Neuron (in vitro differentiated cells): ENCODE results near the gene MIOX.

Source experiments
- H2AFZ ChIP-seq: one replicate; pipeline ENCODE4 v1.6.1; 2013; ENCODE audit warnings: low read depth, mild to moderate bottlenecking, inconsistent platforms, low read length, moderate library complexity
- H3K27me3 ChIP-seq: one replicate; pipeline ENCODE4 v1.6.1; 2013; ENCODE audit warnings: low read length; ENCODE audit not compliant: insufficient read depth
- H3K36me3 ChIP-seq: one replicate; pipeline ENCODE4 v1.6.1; 2013; ENCODE audit warnings: low read length; ENCODE audit not compliant: insufficient read depth
- H3K4me1 ChIP-seq: one replicate; pipeline ENCODE4 v1.6.1; 2013; ENCODE audit warnings: low read length; ENCODE audit not compliant: insufficient read depth
- H3K4me3 ChIP-seq: 2 replicates; pipeline ENCODE4 v1.5.1; 2013; ENCODE audit warnings: mild to moderate bottlenecking, low read length, moderate library complexity
- H3K9me3 ChIP-seq: one replicate; pipeline ENCODE4 v1.6.1; 2013; ENCODE audit warnings: low read length

MIOX gene

GRCh38 chr22:50483977-50484853, 2.4 kb upstream of the MIOX start:
- H3K4me3 ChIP-seq: no peak overlapping the region
- no peaks in the 10 kb centered on the region for H3K4me1 ChIP-seq
- peaks cover 8% of the 10 kb centered on the region for H3K9me3 ChIP-seq
- H3K27me3 ChIP-seq: peaks cover 56% of the 10 kb centered on the region
- H3K36me3 ChIP-seq: no peaks in the 10 kb centered on the region
- no peak overlapping the region for H2AFZ ChIP-seq

DNA sequence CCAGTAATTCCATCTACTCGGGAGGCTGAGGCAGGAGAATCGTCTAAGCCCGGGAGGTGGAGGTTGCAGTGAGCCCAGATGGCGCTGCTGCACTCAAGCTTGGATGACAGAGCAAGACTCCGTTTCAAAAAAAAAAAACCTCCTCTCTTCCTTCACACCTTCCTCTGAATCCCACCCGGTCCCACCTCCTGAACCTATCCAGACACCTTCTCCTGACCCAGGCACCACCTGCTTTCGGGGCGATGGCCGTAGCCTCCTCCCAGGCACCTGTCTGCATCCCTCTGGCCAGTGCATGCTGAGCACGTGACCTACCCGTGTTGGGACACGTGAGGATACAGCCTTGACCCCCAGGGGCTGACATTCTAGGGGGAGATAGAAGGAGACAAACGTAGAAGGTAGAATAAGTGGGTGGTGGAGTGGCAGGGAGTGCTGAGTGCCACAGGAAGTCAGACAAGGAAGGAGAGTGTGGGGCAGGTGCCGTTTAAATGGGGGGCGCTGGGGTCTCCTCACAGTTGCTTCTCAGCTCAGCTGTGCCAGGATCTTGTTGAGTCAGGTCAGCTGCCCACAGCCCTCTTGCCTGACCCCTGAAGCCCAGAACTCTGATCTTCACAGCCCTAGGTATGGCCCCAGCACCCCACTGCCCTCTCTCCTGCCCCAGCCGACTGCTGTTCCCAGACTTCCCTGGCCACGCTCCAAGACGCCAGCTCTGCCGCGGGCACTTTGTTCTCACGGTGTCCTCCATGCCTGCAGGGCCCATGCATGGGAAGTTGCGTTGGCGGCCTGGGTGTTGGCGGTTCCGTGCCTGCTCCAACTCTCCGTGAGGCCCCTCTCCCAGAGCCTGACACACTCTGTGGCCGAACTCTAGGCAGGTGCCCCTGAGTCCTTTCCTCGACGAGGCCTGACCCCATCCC, 1.2 kb upstream of the MIOX start:
- H3K4me3 ChIP-seq: no peak overlapping the region
- peaks cover 47% of the 10 kb centered on the region for H3K27me3 ChIP-seq
- H2AFZ ChIP-seq: no peak overlapping the region
- H3K36me3 ChIP-seq: no peaks in the 10 kb centered on the region
- no peaks in the 10 kb centered on the region for H3K4me1 ChIP-seq
- no peaks in the 10 kb centered on the region for H3K9me3 ChIP-seq

- Histone ChIP-seq H2AFZ (no peak overlapping the region), H3K4me1 (no peaks in the 10 kb centered on the region), H3K9me3 (no peaks in the 10 kb centered on the region), H3K4me3 (no peak overlapping the region), H3K27me3 (peaks cover 30% of the 10 kb centered on the region), H3K36me3 (no peaks in the 10 kb centered on the region)
Observed at GRCh38 chr22:50487290-50488005, 789 bp downstream of the MIOX start.

DNA sequence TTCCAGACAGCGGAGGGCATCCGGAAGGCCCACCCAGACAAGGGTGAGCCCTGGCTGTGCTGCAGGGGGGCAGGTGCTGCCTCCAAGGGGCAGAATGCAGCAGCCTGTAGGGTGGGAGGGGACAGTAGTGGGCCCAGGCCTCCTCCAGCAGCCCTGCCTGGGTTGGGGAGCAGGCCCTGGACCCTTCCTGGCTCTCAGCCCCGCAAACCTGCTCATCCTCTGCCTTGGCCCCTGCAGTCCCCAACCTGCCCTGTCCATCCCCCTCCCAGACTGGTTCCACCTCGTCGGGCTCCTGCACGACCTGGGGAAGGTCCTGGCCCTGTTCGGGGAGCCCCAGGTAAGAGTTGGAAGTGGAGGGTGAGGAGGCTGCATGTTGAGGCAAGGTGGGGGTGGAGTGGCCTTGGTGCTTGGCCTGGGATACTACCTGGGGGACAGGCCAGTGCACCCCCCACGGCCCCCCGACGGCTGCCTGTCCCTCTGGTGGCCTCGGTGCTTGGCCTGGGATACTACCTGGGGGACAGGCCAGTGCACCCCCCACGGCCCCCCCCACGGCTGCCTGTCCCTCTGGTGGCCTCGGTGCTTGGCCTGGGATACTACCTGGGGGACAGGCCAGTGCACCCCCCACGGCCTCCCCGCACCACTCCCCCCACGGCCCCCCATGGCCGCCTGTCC, 1.5 kb downstream of the MIOX start:
- no peak overlapping the region for H3K4me3 ChIP-seq
- peaks cover 24% of the 10 kb centered on the region for H3K27me3 ChIP-seq
- no peaks in the 10 kb centered on the region for H3K9me3 ChIP-seq
- H3K36me3 ChIP-seq: no peaks in the 10 kb centered on the region
- no peaks in the 10 kb centered on the region for H3K4me1 ChIP-seq
- H2AFZ ChIP-seq: no peak overlapping the region

GRCh38 chr22:50488886-50489285, 2.2 kb downstream of the MIOX start:
- Histone ChIP-seq H3K27me3 (peaks cover 16% of the 10 kb centered on the region), H3K36me3 (no peaks in the 10 kb centered on the region)

GRCh38 chr22:50489363-50490243, 2.9 kb downstream of the MIOX start:
- Histone ChIP-seq H2AFZ (no peak overlapping the region), H3K9me3 (no peaks in the 10 kb centered on the region), H3K4me1 (no peaks in the 10 kb centered on the region), H3K4me3 (no peak overlapping the region), H3K27me3 (peaks cover 13% of the 10 kb centered on the region), H3K36me3 (no peaks in the 10 kb centered on the region)

More at GRCh38 chr22:50488886-50489285, 2.2 kb downstream of the MIOX start:
- no peaks in the 10 kb centered on the region for H3K9me3 ChIP-seq
- no peak overlapping the region for H3K4me3 ChIP-seq
- no peak overlapping the region for H2AFZ ChIP-seq
- no peaks in the 10 kb centered on the region for H3K4me1 ChIP-seq

- Histone ChIP-seq H3K9me3 (no peaks in the 10 kb centered on the region), H3K27me3 (peaks cover 11% of the 10 kb centered on the region), H3K36me3 (no peaks in the 10 kb centered on the region), H2AFZ (no peak overlapping the region), H3K4me3 (no peak overlapping the region), H3K4me1 (no peaks in the 10 kb centered on the region)
Observed at GRCh38 chr22:50490531-50491308, 4.1 kb downstream of the MIOX start.

DNA sequence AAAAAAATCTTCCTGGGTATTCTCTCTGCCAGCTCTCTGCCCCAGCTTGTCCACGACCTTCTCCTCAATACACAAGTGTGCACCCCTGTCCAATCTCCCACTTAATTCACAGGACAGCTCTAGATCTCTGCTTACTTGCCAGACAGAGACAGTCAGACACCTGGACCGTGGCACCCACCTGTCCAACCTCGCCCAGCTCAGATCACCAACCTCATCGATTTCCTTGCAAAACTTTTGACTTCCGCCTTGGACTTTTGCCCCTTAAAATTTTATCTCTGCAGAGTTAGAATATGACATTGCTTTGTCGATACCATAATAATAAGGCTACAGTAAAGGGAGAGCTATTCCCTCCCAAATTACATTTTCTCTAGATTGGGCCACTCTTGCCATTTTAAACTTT, 10.4 kb downstream of the MIOX start:
- no peaks in the 10 kb centered on the region for H3K27me3 ChIP-seq
- no peak overlapping the region for H3K4me3 ChIP-seq
- H3K36me3 ChIP-seq: no peaks in the 10 kb centered on the region
- H3K4me1 ChIP-seq: no peaks in the 10 kb centered on the region
- H3K9me3 ChIP-seq: no peaks in the 10 kb centered on the region
- no peak overlapping the region for H2AFZ ChIP-seq

- peaks cover 12% of the 10 kb centered on the region for H3K36me3 ChIP-seq
- H3K9me3 ChIP-seq: no peaks in the 10 kb centered on the region
- no peaks in the 10 kb centered on the region for H3K27me3 ChIP-seq
- no peaks in the 10 kb centered on the region for H3K4me1 ChIP-seq
- no peak overlapping the region for H3K4me3 ChIP-seq
- no peak overlapping the region for H2AFZ ChIP-seq
Observed at GRCh38 chr22:50498322-50498890, 11.7 kb downstream of the MIOX start.

DNA sequence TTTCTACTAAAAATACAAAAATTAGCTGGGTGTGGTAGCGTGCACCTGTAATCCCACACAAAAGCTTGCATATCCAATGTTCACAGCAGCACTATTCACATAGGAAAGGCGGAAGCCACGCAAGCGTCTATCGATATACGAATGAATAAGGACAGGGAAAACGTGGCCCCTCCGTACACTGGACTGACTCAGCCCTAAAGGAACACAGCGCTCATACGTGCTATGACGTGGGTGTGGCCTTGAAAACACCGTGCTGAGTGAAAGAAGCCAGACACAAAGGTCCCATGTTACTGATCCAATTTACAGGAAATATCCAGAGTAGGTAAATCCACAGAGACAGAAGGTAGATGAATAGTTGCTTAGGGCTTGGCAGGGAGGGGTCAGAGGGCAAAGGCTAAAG, 13.8 kb downstream of the MIOX start:
- Histone ChIP-seq H3K36me3 (peaks cover 23% of the 10 kb centered on the region), H3K27me3 (no peaks in the 10 kb centered on the region), H3K4me3 (no peak overlapping the region), H2AFZ (no peak overlapping the region), H3K9me3 (no peaks in the 10 kb centered on the region), H3K4me1 (no peaks in the 10 kb centered on the region)

DNA sequence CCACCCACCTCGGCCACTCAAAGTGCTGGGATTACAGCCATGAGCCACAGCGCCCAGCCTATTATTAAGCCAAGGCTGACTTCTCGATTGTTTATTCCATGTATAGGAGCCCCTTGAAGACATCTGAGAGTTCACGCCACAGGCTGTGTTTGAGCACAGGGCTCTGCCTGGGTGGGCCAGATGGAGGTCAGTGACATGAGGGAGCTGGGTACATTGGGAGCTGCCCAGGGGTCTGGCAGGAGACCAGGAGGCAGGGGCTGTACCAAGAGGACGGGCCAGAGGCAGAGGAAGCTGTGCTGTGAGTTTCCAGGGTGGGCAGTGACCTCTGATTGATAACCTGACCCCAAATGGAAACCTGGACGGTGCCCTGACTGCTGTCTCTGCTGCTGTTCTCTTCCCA, 15.4 kb downstream of the MIOX start:
- peaks cover 31% of the 10 kb centered on the region for H3K36me3 ChIP-seq
- no peak overlapping the region for H3K4me3 ChIP-seq
- peaks cover 9% of the 10 kb centered on the region for H3K4me1 ChIP-seq
- no peak overlapping the region for H2AFZ ChIP-seq
- no peaks in the 10 kb centered on the region for H3K27me3 ChIP-seq
- H3K9me3 ChIP-seq: no peaks in the 10 kb centered on the region
